ENCODE data around the gene AP3B1. TPM values are rescaled to one million over a fixed set of nuclear protein-coding genes. Genes with fewer than 3 reads are reported as not detected.

AP3B1 gene
- total RNA-seq, 5 donors from 2014 or later (not counting 1 experiment from before 2014, with no cell fraction given): 26.2 to 40.8 (median 31.4) TPM

GRCh38 chr5:78243639-78244038 is 50.9 kb downstream of the AP3B1 start:
- H3K36me3 ChIP-seq (ENCODE audit: control insufficient read depth in 2 of 2, extremely low read depth in 1 of 2, insufficient read depth in 1 of 2, low read length in 1 of 2): no peaks in the 10 kb centered on the region
- ATAC-seq (replicated peaks in 1 of 4): no peak
- H3K36me3 Mint-ChIP-seq: peaks cover 28% of the 10 kb centered on the region

GRCh38 chr5:78243091-78243490 is 51.4 kb downstream of the AP3B1 start:
- ChIA-PET CTCF (no interaction called here), POLR2A (interaction anchor here in 1 of 2 donors (0.6 kb wide), 1 partner anchor 40 kb away, joined by 4 read pairs; no protein-coding TSS in a partner anchor)
- no peak for ATAC-seq (replicated peaks in 1 of 4)

More at GRCh38 chr5:78243639-78244038, 50.9 kb downstream of the AP3B1 start:
- H3K9me3 Mint-ChIP-seq: no peaks in the 10 kb centered on the region
- Histone ChIP-seq H3K4me1 (ENCODE audit: control insufficient read depth in 1 of 2, extremely low read depth in 1 of 2, insufficient read depth in 2 of 2, low read length in 2 of 2) (no peaks in the 10 kb centered on the region), H3K9me3 (no peaks in the 10 kb centered on the region), H3K4me3 (ENCODE audit: control insufficient read depth in 1 of 2, extremely low read depth in 1 of 2, low read length in 1 of 2) (no peak overlapping the region), H3K27ac (ENCODE audit: low read length) (no peak overlapping the region), H3K27me3 (replicated peaks in 1 of 2; ENCODE audit: control insufficient read depth in 2 of 2, extremely low read depth in 1 of 2, insufficient read depth in 2 of 2, low read length in 1 of 2) (no peaks in the 10 kb centered on the region)
- peaks cover 15 to 30% (median 21%) of the 10 kb centered on the region in 3 donors for H3K4me1 Mint-ChIP-seq
- POLR2A ChIA-PET: no interaction called here
- no peaks in the 10 kb centered on the region for H3K27me3 Mint-ChIP-seq
- H3K4me3 Mint-ChIP-seq: no peak overlapping the region
- no peak overlapping the region for H3K27ac Mint-ChIP-seq
- DNase-seq: no peak
- CTCF ChIA-PET: no interaction called here

GRCh38 chr5:78242001-78242400 is 52.5 kb downstream of the AP3B1 start:
- Histone ChIP-seq H3K27ac (ENCODE audit: low read length) (no peak overlapping the region), H3K4me3 (ENCODE audit: control insufficient read depth in 1 of 2, extremely low read depth in 1 of 2, low read length in 1 of 2) (no peak overlapping the region), H3K27me3 (replicated peaks in 1 of 2; ENCODE audit: control insufficient read depth in 2 of 2, extremely low read depth in 1 of 2, insufficient read depth in 2 of 2, low read length in 1 of 2) (no peaks in the 10 kb centered on the region), H3K36me3 (ENCODE audit: control insufficient read depth in 2 of 2, extremely low read depth in 1 of 2, insufficient read depth in 1 of 2, low read length in 1 of 2) (no peaks in the 10 kb centered on the region), H3K4me1 (ENCODE audit: control insufficient read depth in 1 of 2, extremely low read depth in 1 of 2, insufficient read depth in 2 of 2, low read length in 2 of 2) (no peaks in the 10 kb centered on the region), H3K9me3 (no peaks in the 10 kb centered on the region)
- ChIA-PET POLR2A (no interaction called here), CTCF (no interaction called here)
- 100% methylated on average over 1 of the region's 1 CpG for WGBS (ENCODE audit: insufficient coverage)
- Mint-ChIP-seq H3K27ac (peak overlapping the region in 1 of 2 donors; percentile 1), H3K9me3 (no peaks in the 10 kb centered on the region), H3K27me3 (no peaks in the 10 kb centered on the region), H3K4me3 (no peak overlapping the region), H3K36me3 (peaks cover 33% of the 10 kb centered on the region), H3K4me1 (peaks cover 15 to 32% (median 19%) of the 10 kb centered on the region in 3 donors)
- ATAC-seq (replicated peaks in 1 of 4) (no peak), DNase-seq (no peak)

More at GRCh38 chr5:78243091-78243490, 51.4 kb downstream of the AP3B1 start:
- no peak for DNase-seq
- no peaks in the 10 kb centered on the region for H3K27me3 Mint-ChIP-seq
- H3K36me3 Mint-ChIP-seq: peaks cover 29% of the 10 kb centered on the region
- H3K27ac ChIP-seq (ENCODE audit: low read length): no peak overlapping the region
- H3K27ac Mint-ChIP-seq: no peak overlapping the region
- no peaks in the 10 kb centered on the region for H3K36me3 ChIP-seq (ENCODE audit: control insufficient read depth in 2 of 2, extremely low read depth in 1 of 2, insufficient read depth in 1 of 2, low read length in 1 of 2)
- H3K4me1 Mint-ChIP-seq: peaks cover 15 to 32% (median 19%) of the 10 kb centered on the region in 3 donors
- H3K4me3 ChIP-seq (ENCODE audit: control insufficient read depth in 1 of 2, extremely low read depth in 1 of 2, low read length in 1 of 2): no peak overlapping the region
- WGBS (ENCODE audit: insufficient coverage): no CpG with 5 or more reads among the region's 2 CpGs
- no peak overlapping the region for H3K4me3 Mint-ChIP-seq
- H3K27me3 ChIP-seq (replicated peaks in 1 of 2; ENCODE audit: control insufficient read depth in 2 of 2, extremely low read depth in 1 of 2, insufficient read depth in 2 of 2, low read length in 1 of 2): no peaks in the 10 kb centered on the region
- H3K9me3 ChIP-seq: no peaks in the 10 kb centered on the region
- H3K9me3 Mint-ChIP-seq: no peaks in the 10 kb centered on the region
- H3K4me1 ChIP-seq (ENCODE audit: control insufficient read depth in 1 of 2, extremely low read depth in 1 of 2, insufficient read depth in 2 of 2, low read length in 2 of 2): no peaks in the 10 kb centered on the region

- Mint-ChIP-seq H3K4me3 (no peak overlapping the region), H3K27me3 (no peaks in the 10 kb centered on the region), H3K36me3 (peaks cover 30% of the 10 kb centered on the region), H3K9me3 (no peaks in the 10 kb centered on the region), H3K27ac (no peak overlapping the region), H3K4me1 (peaks cover 6 to 20% (median 16%) of the 10 kb centered on the region in 3 donors)
- WGBS (ENCODE audit: insufficient coverage): 100% methylated on average over 1 of the region's 3 CpGs
- no peaks in the 10 kb centered on the region for H3K36me3 ChIP-seq (ENCODE audit: control insufficient read depth in 2 of 2, extremely low read depth in 1 of 2, insufficient read depth in 1 of 2, low read length in 1 of 2)
- ChIA-PET CTCF (no interaction called here), POLR2A (no interaction called here)
- no peak overlapping the region for H3K27ac ChIP-seq (ENCODE audit: low read length)
- H3K27me3 ChIP-seq (replicated peaks in 1 of 2; ENCODE audit: control insufficient read depth in 2 of 2, extremely low read depth in 1 of 2, insufficient read depth in 2 of 2, low read length in 1 of 2): no peaks in the 10 kb centered on the region
- ATAC-seq (replicated peaks in 1 of 4): no peak
- DNase-seq: no peak
- no peaks in the 10 kb centered on the region for H3K9me3 ChIP-seq
- H3K4me3 ChIP-seq (ENCODE audit: control insufficient read depth in 1 of 2, extremely low read depth in 1 of 2, low read length in 1 of 2): no peak overlapping the region
- H3K4me1 ChIP-seq (ENCODE audit: control insufficient read depth in 1 of 2, extremely low read depth in 1 of 2, insufficient read depth in 2 of 2, low read length in 2 of 2): no peaks in the 10 kb centered on the region
These were observed 56.6 kb downstream of the AP3B1 start for GRCh38 chr5:78237911-78238310.

- Mint-ChIP-seq H3K9me3 (no peaks in the 10 kb centered on the region), H3K27ac (no peak overlapping the region), H3K4me3 (no peak overlapping the region), H3K4me1 (peaks cover 6 to 20% (median 14%) of the 10 kb centered on the region in 3 donors), H3K27me3 (no peaks in the 10 kb centered on the region), H3K36me3 (peaks cover 26% of the 10 kb centered on the region)
- CTCF ChIA-PET: no interaction called here
- no peak for ATAC-seq (replicated peaks in 1 of 4)
- Histone ChIP-seq H3K4me1 (ENCODE audit: control insufficient read depth in 1 of 2, extremely low read depth in 1 of 2, insufficient read depth in 2 of 2, low read length in 2 of 2) (no peaks in the 10 kb centered on the region), H3K27ac (ENCODE audit: low read length) (no peak overlapping the region), H3K36me3 (ENCODE audit: control insufficient read depth in 2 of 2, extremely low read depth in 1 of 2, insufficient read depth in 1 of 2, low read length in 1 of 2) (no peaks in the 10 kb centered on the region), H3K4me3 (ENCODE audit: control insufficient read depth in 1 of 2, extremely low read depth in 1 of 2, low read length in 1 of 2) (no peak overlapping the region), H3K27me3 (replicated peaks in 1 of 2; ENCODE audit: control insufficient read depth in 2 of 2, extremely low read depth in 1 of 2, insufficient read depth in 2 of 2, low read length in 1 of 2) (no peaks in the 10 kb centered on the region), H3K9me3 (no peaks in the 10 kb centered on the region)
- POLR2A ChIA-PET: no interaction called here
- no CpG with 5 or more reads among the region's 2 CpGs for WGBS (ENCODE audit: insufficient coverage)
- no peak for DNase-seq
These were observed 58.5 kb downstream of the AP3B1 start for GRCh38 chr5:78236046-78236445.

GRCh38 chr5:78235289-78235688 is 59.2 kb downstream of the AP3B1 start:
- H3K27ac ChIP-seq (ENCODE audit: low read length): no peak overlapping the region
- H3K27me3 ChIP-seq (replicated peaks in 1 of 2; ENCODE audit: control insufficient read depth in 2 of 2, extremely low read depth in 1 of 2, insufficient read depth in 2 of 2, low read length in 1 of 2): no peaks in the 10 kb centered on the region
- H3K27me3 Mint-ChIP-seq: no peaks in the 10 kb centered on the region
- WGBS (ENCODE audit: insufficient coverage): no CpG with 5 or more reads among the region's 3 CpGs
- no peaks in the 10 kb centered on the region for H3K9me3 ChIP-seq
- POLR2A ChIA-PET: no interaction called here
- no peak overlapping the region for H3K27ac Mint-ChIP-seq
- no peaks in the 10 kb centered on the region for H3K4me1 ChIP-seq (ENCODE audit: control insufficient read depth in 1 of 2, extremely low read depth in 1 of 2, insufficient read depth in 2 of 2, low read length in 2 of 2)
- H3K4me1 Mint-ChIP-seq: peaks cover 6 to 22% (median 17%) of the 10 kb centered on the region in 3 donors
- H3K4me3 Mint-ChIP-seq: no peak overlapping the region
- no peaks in the 10 kb centered on the region for H3K36me3 ChIP-seq (ENCODE audit: control insufficient read depth in 2 of 2, extremely low read depth in 1 of 2, insufficient read depth in 1 of 2, low read length in 1 of 2)
- H3K36me3 Mint-ChIP-seq: peaks cover 29% of the 10 kb centered on the region
- no peak for ATAC-seq (replicated peaks in 1 of 4)
- H3K4me3 ChIP-seq (ENCODE audit: control insufficient read depth in 1 of 2, extremely low read depth in 1 of 2, low read length in 1 of 2): no peak overlapping the region
- DNase-seq: no peak
- CTCF ChIA-PET: no interaction called here
- H3K9me3 Mint-ChIP-seq: no peaks in the 10 kb centered on the region

GRCh38 chr5:78234804-78235203 is 59.7 kb downstream of the AP3B1 start:
- ChIA-PET POLR2A (no interaction called here), CTCF (no interaction called here)
- no peaks in the 10 kb centered on the region for H3K4me1 ChIP-seq (ENCODE audit: control insufficient read depth in 1 of 2, extremely low read depth in 1 of 2, insufficient read depth in 2 of 2, low read length in 2 of 2)
- Mint-ChIP-seq H3K36me3 (peaks cover 28% of the 10 kb centered on the region), H3K27ac (no peak overlapping the region), H3K4me3 (no peak overlapping the region), H3K9me3 (no peaks in the 10 kb centered on the region), H3K27me3 (no peaks in the 10 kb centered on the region), H3K4me1 (peaks cover 6 to 22% (median 20%) of the 10 kb centered on the region in 3 donors)
- no peak overlapping the region for H3K27ac ChIP-seq (ENCODE audit: low read length)
- no peak for ATAC-seq (replicated peaks in 1 of 4)
- no peaks in the 10 kb centered on the region for H3K36me3 ChIP-seq (ENCODE audit: control insufficient read depth in 2 of 2, extremely low read depth in 1 of 2, insufficient read depth in 1 of 2, low read length in 1 of 2)
- H3K9me3 ChIP-seq: no peaks in the 10 kb centered on the region
- no peak for DNase-seq
- WGBS (ENCODE audit: insufficient coverage): no CpG with 5 or more reads among the region's 1 CpG
- no peaks in the 10 kb centered on the region for H3K27me3 ChIP-seq (replicated peaks in 1 of 2; ENCODE audit: control insufficient read depth in 2 of 2, extremely low read depth in 1 of 2, insufficient read depth in 2 of 2, low read length in 1 of 2)
- H3K4me3 ChIP-seq (ENCODE audit: control insufficient read depth in 1 of 2, extremely low read depth in 1 of 2, low read length in 1 of 2): no peak overlapping the region
